Activated naive CD8-positive, alpha-beta T cell treated with anti-CD3 and anti-CD28 coated beads, Interleukin-2, amount 50 U/mL, for 24 hours (primary cell): Measurements from ENCODE around the gene MZT2B.
A peak's percentile ranks its signal among the peaks of the same experiment; 100 is the strongest.
"Not testable (repeated sequence)": the region's sequence is repeated elsewhere in the genome, so short reads cannot be mapped to it uniquely, and the experiment has no call there.

Experiments used
- ATAC-seq: fragments of 150-1000 bp; cut with Tn5 transposase; one replicate; pipeline ENCODE4 v1.10.0; 2021
- DNase-seq: peaks from one replicate; pipeline ENCODE4 v3.0.0; 2021
- H3K27ac Mint-ChIP-seq: one replicate; pipeline ENCODE4 v1.8.0; 2021; ENCODE audit warnings: mild to moderate bottlenecking, mixed read lengths
- H3K27me3 Mint-ChIP-seq: one replicate; pipeline ENCODE4 v1.8.0; 2021; ENCODE audit warnings: mixed read lengths
- H3K36me3 Mint-ChIP-seq: one replicate; pipeline ENCODE4 v1.8.0; 2021; ENCODE audit warnings: low read depth, mixed read lengths
- H3K4me1 Mint-ChIP-seq: one replicate; pipeline ENCODE4 v1.8.0; 2021; ENCODE audit warnings: mixed read lengths
- H3K4me3 Mint-ChIP-seq: one replicate; pipeline ENCODE4 v1.8.0; 2021; ENCODE audit warnings: mild to moderate bottlenecking, moderate library complexity, mixed read lengths
- H3K9me3 Mint-ChIP-seq: one replicate; pipeline ENCODE4 v1.8.0; 2021; ENCODE audit warnings: mixed read lengths

Gene MZT2B, protein sequence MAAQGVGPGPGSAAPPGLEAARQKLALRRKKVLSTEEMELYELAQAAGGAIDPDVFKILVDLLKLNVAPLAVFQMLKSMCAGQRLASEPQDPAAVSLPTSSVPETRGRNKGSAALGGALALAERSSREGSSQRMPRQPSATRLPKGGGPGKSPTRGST

DNA sequence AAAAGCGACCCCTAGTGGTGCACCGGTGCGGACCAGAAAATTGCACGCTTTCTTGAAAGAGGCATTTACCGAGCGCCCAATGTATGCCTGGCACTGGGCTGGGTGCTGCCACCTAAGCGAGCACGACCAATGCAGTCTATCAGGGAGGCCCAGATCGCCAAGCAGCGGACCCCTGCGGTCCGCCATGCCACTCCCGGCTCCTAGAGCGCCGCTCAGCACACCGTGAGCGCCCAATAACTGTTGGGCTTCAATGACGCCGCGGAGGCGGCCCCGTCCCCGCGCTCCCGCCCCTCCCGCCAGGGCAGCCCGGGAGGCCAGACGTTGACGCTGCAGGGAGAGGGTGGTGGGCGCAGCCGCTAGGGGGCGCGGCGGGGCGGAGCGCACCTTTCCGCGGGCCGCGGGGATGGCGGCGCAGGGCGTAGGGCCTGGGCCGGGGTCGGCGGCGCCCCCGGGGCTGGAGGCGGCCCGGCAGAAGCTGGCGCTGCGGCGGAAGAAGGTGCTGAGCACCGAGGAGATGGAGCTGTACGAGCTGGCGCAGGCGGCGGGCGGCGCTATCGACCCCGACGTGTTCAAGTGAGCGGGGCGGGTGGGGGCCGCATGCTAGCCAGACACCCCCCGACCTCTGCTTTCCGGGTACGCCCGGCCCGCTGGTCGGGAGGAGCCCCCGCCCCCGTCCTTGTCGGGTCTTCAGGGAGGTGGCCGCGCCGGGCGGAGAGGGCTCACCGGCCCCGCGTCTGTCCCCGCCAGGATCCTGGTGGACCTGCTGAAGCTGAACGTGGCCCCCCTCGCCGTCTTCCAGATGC is at the start of gene MZT2B:
MZT2B (plus strand) TSS at position 383 of the 803 bp plus-strand sequence; CDS start at position 404, 21 bp downstream.
- ATAC-seq (peak; percentile 90), DNase-seq (peak; percentile 92)
- H3K4me3 Mint-ChIP-seq = peak within 1 kb of the TSS; percentile 93
- H3K27me3 Mint-ChIP-seq, H3K9me3 Mint-ChIP-seq: not testable (repeated sequence)
- peaks cover 23% of the 10 kb centered on the region for H3K4me1 Mint-ChIP-seq
- H3K27ac Mint-ChIP-seq = peak within 1 kb of the TSS; percentile 92
- H3K36me3 Mint-ChIP-seq = peaks cover 13% of the 10 kb centered on the region

DNA sequence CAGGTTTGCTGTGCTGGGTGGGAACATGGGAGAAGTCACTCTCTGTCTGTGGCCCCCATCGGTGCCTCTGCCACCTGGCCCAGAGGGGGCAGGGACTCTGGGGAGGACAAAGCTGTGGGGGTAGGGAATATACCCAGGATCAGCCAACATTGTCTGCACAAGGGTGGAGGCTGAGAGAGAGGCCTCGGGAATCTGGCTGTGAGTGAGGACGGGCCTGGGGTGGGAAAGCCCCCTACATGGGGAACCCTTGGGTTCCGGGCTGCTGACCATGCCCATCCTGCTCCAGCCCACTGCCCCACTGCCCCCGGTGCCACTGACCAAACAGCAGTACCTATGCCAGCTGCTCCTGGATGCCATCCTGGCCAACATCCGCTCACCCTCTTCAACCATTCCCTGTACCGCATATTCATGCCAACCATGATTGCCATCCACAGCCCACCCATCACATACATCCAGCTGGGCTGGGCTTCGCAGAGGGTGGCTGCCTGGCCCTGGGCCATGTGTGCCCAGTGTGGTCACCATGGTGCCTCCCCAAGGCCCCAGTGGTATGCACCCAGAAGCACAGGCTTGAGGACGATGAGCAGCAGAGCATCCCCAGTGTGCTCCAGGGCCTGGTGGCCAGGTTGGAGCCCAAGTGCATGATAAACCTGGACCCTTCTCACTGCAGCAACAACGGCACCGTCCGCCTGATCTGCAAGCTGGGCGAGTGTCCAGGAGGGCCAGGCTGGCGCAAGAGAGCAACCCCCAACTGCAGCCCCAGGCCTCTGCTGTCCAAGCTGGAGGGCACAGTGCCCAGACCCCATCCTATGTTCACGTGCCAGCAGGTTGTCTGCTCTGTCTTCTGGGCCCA is 46.1 kb upstream of the MZT2B start:
- H3K4me1 Mint-ChIP-seq = no peaks in the 10 kb centered on the region
- no peaks in the 10 kb centered on the region for H3K9me3 Mint-ChIP-seq
- no peaks in the 10 kb centered on the region for H3K36me3 Mint-ChIP-seq
- peak; percentile 20 for ATAC-seq
- no peak overlapping the region for H3K4me3 Mint-ChIP-seq
- DNase-seq = no peak
- H3K27me3 Mint-ChIP-seq = no peaks in the 10 kb centered on the region
- H3K27ac Mint-ChIP-seq = no peak overlapping the region

DNA sequence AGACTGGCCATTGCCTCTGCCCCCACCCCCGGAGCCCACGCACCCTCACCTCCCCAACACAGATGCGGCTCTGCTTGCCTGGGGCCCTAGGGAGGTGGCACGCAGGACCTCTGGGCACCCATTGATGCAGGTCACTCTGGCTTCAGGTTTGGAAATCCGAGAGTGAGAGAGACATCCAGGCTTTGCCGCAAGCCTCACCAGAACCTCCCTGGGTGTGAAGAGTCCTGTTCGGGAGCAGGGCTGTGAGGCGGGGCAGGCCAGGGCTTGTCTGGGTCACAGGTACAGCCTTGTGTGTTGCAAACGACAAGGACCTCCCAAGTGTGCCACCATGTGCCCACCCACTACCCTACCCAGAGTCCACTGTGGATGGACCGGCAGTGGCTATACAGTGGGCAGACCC is 45.5 kb upstream of the MZT2B start:
- H3K27ac Mint-ChIP-seq, H3K27me3 Mint-ChIP-seq, H3K36me3 Mint-ChIP-seq, H3K4me3 Mint-ChIP-seq, H3K4me1 Mint-ChIP-seq, H3K9me3 Mint-ChIP-seq, ATAC-seq, DNase-seq: not testable (repeated sequence)

DNA sequence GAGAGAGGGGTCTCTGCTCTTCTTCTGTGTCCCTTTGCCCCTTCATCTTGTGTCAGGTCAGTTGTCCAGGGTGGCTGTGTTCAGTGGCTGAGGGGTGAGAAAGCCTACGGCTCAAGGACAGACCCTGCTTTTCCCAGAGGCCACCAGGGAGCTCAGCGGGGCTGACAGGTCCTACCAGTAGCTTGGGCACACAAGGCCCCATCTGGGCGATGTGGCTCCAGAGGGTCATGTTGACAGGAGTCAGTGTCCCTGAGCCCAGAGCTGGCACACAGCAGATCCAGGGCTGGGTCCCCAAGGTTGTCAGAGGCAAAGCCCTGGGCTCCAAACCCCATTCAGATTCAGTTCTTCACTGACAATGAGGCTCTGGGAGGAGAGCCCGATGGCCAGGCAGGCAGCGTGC is 44.9 kb upstream of the MZT2B start:
- not testable (repeated sequence) for DNase-seq, H3K4me1 Mint-ChIP-seq, H3K36me3 Mint-ChIP-seq, H3K27ac Mint-ChIP-seq, H3K27me3 Mint-ChIP-seq, ATAC-seq, H3K9me3 Mint-ChIP-seq, H3K4me3 Mint-ChIP-seq

DNA sequence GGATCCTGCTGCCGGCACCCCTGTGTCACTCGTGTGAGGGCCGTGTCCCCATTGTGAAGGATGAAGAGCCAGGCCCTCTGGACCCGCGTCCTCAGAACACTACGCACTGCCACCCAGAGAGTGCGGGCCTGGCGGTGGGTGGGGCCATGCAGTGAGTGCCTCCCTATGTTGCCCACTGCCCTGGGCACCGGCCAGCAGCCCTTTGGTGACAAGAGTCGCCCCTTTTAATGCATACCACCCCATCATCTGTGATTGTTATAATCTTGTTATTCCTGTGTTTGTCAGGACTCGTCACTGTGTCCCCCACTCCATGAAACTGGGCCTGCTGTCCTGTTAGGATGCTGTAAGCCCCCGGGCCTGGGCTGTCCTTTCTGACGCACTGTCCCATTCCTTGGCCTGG is 43.7 kb upstream of the MZT2B start:
- ATAC-seq = not testable (repeated sequence)

DNA sequence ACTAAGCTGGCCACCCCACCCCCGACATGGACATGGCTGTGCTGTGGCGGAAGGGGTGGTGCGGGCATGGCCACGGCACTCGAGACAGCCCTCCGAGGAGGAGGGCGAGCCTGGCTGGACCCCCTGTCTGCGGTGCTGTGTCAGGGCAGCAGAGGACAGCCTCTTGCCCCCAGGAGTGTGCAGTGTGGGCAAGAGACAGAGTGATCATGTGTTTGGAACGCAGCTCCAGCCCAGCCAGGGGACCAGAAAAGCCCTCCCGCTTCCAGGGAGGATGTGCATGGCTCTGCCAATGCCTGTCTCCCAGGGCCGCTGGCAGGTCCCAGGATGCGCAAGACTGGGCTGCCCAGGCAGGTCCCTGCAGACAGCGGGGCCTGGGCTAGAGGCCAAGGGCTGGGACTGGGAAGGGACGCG is 43.2 kb upstream of the MZT2B start:
- not testable (repeated sequence) for H3K9me3 Mint-ChIP-seq, H3K4me1 Mint-ChIP-seq, H3K4me3 Mint-ChIP-seq, DNase-seq, ATAC-seq, H3K36me3 Mint-ChIP-seq, H3K27me3 Mint-ChIP-seq, H3K27ac Mint-ChIP-seq

More for the DNA sequence above, 43.7 kb upstream of the MZT2B start:
- not testable (repeated sequence) for H3K36me3 Mint-ChIP-seq, H3K27ac Mint-ChIP-seq, DNase-seq, H3K4me1 Mint-ChIP-seq, H3K9me3 Mint-ChIP-seq, H3K27me3 Mint-ChIP-seq, H3K4me3 Mint-ChIP-seq

DNA sequence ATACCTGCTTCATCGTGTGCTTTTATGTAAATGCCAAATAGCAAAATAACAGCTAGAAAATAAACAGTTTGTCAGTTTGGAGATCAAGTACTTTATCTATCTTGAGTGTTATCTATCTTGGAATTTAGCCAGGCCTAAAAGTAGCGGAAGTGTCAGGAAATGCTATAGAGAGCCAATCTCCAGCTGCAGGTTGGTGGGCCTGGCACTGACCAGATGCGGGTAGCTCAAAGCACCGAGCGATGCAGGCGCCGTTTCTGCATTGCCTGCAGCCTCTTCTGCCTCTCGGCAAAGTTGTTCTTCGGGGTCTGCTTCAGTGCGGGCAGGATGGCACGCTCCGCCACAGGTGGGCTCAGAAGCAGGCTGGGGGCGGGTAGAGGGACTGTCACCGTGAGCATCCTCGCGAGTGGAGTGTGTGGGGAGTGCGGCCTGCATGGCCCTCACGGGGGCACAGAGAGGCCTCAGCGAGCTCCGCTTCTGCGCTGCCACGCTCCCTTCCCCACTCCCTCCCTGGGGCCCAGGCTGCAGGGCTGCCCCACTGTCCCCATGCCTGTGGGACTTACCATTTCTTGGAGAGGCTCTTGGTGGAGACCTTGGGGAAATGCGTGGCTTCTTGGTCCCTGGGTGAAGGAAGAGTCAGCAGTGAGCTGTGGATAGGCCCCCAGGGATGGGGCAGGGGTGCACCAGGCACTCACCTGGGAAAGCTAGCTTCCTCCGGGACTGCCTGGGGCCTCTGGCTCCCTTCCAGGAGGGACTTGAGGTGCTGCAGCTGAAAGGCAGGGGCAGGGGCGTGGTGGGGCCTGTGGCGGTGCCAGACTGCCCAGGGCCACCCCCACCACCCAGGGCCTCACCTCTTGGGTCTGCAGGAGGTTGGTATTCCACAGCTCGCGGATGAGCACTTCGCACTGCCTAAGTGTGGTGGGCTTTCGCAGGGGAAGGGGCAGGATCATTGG is 42.5 kb upstream of the MZT2B start:
- ATAC-seq = not testable (repeated sequence)

DNA sequence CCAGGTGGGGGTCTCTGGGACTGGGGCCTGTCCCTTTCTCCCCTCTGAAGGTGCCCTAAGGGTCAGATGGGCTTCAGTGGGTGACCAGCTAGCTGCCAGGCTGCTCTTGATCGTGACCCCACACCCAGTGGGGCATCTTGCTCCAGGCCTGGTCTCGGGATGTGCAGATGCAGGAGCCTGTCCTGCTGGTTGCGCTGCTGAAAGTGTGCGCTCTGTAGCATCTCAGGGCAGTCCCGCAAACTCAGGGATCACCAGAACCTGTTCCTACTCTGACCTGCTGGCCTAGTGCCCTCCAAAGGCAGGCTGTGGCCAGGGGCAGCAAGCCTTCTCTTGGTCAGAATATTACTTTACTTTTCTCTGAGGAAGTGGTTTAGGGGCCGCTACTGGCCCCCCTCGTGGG is 41.5 kb upstream of the MZT2B start:
- not testable (repeated sequence) for H3K4me3 Mint-ChIP-seq, DNase-seq, H3K4me1 Mint-ChIP-seq, H3K36me3 Mint-ChIP-seq, H3K9me3 Mint-ChIP-seq, H3K27ac Mint-ChIP-seq, ATAC-seq, H3K27me3 Mint-ChIP-seq

More for the DNA sequence above, 42.5 kb upstream of the MZT2B start:
- not testable (repeated sequence) for H3K4me3 Mint-ChIP-seq, DNase-seq, H3K36me3 Mint-ChIP-seq, H3K27ac Mint-ChIP-seq, H3K4me1 Mint-ChIP-seq, H3K27me3 Mint-ChIP-seq, H3K9me3 Mint-ChIP-seq

DNA sequence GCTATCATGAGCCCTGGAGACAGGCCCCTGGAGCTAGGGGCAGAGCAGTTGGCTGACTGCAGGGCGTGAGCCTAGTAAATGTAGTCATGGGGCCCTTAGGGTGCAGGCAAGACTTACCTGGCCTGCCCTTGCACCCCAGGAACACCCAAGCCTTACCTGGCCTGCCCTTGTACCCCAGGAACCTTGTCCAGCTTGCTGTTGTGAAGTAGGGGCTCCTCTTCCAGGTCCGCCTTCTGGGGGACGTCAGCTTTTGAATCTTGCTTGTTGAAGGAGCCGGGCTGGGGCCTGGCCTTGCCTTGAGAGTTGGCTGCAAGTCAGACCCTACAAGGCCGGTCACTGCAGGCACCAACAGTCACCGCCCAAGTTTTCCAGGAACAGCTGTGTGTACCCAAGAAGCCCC is 41.1 kb upstream of the MZT2B start:
- H3K4me1 Mint-ChIP-seq, H3K27me3 Mint-ChIP-seq, ATAC-seq, H3K4me3 Mint-ChIP-seq, H3K36me3 Mint-ChIP-seq, H3K9me3 Mint-ChIP-seq, H3K27ac Mint-ChIP-seq, DNase-seq: not testable (repeated sequence)

DNA sequence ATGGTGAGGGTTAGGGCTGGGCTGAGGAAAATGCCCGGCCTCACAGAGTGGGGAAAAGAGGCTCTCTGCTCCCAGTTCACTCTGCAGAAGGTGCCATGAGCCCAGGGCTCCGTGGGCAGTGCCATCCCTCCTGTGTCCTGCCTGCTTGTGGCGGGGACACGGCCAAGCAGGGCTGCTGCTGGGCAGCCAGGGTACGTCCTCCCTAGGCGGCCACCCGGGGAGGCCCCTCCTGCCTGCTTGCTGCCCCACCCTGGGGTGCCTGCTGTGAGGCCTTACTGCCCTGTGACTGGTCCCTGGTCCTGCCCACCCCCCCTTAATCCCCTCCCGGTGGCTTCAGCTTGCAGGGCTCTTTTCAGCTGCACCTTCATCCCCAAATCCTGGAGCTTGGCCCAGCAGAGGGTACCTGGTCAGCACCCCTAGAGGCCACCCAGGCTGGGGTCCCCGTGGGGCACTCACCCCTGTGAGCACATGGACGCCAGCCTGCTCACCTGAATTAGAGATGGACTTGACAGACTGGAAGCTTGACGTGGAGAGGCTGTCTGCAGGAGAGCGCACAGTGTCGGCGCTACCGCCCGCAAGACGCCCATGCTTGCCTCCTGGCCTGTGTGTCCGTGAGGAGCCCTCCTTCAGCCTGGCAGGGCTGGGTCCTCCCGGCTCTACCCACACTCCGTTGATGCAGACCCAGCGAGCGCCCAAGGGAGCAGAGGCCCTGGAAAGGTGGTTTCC is 40.3 kb upstream of the MZT2B start:
- not testable (repeated sequence) for DNase-seq, H3K4me1 Mint-ChIP-seq, H3K27ac Mint-ChIP-seq, H3K36me3 Mint-ChIP-seq, H3K9me3 Mint-ChIP-seq, ATAC-seq, H3K27me3 Mint-ChIP-seq, H3K4me3 Mint-ChIP-seq

DNA sequence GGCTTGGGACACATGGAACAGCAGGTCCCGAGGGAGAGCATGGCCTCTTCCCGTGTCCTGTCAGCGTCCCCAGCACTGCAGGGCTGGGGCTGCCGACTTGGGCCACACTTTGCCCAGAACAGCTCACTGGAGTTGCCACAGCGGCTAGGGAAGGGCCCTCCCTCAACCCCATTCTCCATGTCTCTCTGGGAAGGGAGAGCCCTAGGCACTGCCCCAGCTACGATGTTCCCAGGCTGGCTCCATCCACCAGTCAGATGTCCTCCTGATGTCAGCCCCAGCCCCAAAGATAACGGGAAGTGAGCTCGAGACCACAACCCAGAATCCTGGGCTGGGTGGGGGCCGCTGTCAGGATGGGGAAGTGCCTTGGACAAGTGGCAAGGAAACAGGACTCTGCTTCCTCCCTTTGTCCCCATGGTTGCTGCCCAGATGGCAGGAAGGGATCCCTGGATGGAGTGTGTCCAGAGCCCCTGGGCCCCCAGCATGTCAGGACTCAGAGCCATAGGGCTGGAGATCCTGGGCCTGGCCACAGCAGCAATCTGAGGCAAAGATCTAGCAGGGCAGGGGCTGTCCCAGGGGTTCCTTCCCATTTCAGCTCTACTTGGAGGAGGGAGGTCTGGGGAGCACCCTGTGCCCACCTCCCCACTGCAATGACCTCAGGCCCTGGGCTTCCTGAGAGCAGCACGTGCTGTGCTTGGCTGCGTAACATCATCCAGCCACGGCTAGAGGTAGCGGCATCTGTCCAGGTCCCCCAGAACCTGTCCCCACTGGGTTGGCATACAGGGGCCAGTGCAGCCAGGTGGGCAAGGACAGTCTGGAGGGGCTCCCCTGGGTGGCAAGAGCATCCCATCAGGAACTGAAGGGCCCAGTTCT is 39.4 kb upstream of the MZT2B start:
- not testable (repeated sequence) for H3K36me3 Mint-ChIP-seq, H3K9me3 Mint-ChIP-seq, DNase-seq, H3K27me3 Mint-ChIP-seq, ATAC-seq, H3K27ac Mint-ChIP-seq, H3K4me1 Mint-ChIP-seq
- H3K4me3 Mint-ChIP-seq = peak overlapping the region; percentile 62

DNA sequence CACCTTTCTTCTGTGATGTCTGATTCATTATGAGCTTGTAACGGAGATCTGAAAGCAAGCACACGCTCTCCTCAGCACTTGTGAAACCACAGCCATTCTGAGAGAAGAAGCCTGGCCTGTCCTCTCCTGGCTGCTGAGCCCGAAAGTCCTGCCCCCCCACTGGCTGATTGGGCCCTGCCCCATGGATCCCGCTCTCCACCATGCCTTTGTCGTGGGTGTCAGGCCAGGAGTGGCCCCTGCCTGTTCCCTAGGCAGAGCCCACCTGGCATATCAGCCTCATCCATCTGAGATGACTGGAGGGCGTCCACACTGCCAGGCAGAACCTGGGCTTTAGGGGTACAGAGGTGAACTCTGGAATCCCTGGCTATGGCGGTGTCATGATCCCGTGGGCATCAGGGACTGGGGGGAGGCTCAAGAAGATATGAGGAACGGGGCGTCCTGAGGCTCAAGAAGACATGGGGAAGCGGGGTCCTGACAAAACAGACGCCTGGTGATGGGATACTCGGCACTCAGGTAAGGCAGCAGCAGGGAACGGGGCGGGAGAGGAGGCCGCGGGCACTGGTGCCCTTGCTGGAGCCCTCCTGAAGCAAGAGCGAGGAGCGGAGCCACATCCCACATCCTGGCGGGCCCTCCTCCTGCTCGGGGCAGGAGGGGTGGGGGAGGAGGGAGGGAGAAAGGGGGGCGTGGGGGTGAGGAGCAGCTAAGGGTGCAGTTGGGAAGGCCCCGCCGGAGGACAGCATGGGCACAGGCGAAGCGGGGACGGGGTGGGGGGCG is 38.6 kb upstream of the MZT2B start:
- not testable (repeated sequence) for H3K36me3 Mint-ChIP-seq, ATAC-seq, H3K4me1 Mint-ChIP-seq, H3K9me3 Mint-ChIP-seq, DNase-seq, H3K27ac Mint-ChIP-seq, H3K27me3 Mint-ChIP-seq
- H3K4me3 Mint-ChIP-seq = peak overlapping the region; percentile 72
